OCI-LY1 (cell line): ENCODE measurements around the gene CFAP58.

Source experiments
- H2AFZ ChIP-seq: fragments of 200-600 bp; sonication (generic), shearing (Covaris generic); 2 replicates; pipeline ENCODE4 v1.6.0; 2014; ENCODE audit warnings: antibody characterized with exemption, mild to moderate bottlenecking, low read length
- H3F3A ChIP-seq: fragments of 200-600 bp; sonication (generic), shearing (Covaris generic); 2 replicates; pipeline ENCODE4 v1.6.0; 2014; ENCODE audit warnings: mild to moderate bottlenecking, antibody characterized with exemption, low read length, moderate library complexity; ENCODE audit not compliant: insufficient read depth
- H3K27ac ChIP-seq: fragments of 200-600 bp; sonication (generic); 2 replicates; pipeline ENCODE4 v1.5.1; 2014; ENCODE audit warnings: low read length, mixed run types, mild to moderate bottlenecking, low read depth; ENCODE audit not compliant: poor library complexity, severe bottlenecking
- H3K27me3 ChIP-seq: fragments of 200-600 bp; sonication (generic); 2 replicates; pipeline ENCODE4 v1.6.0; 2014; ENCODE audit warnings: antibody characterized with exemption, mild to moderate bottlenecking, low read length, moderate library complexity; ENCODE audit not compliant: insufficient read depth
- H3K36me3 ChIP-seq: fragments of 200-600 bp; sonication (generic); 2 replicates; pipeline ENCODE4 v1.6.1; 2014; ENCODE audit warnings: mild to moderate bottlenecking, antibody characterized with exemption, low read length, moderate library complexity, mixed read lengths; ENCODE audit not compliant: insufficient read depth
- H3K4me1 ChIP-seq: fragments of 200-600 bp; sonication (generic); 2 replicates; pipeline ENCODE4 v1.5.1; 2014; ENCODE audit warnings: mild to moderate bottlenecking, low read length, moderate library complexity; ENCODE audit not compliant: insufficient read depth, severe bottlenecking
- H3K4me2 ChIP-seq: fragments of 200-600 bp; sonication (generic), shearing (Covaris generic); 2 replicates; pipeline ENCODE4 v1.6.1; 2014; ENCODE audit warnings: low read length
- H3K4me3 ChIP-seq: fragments of 200-600 bp; sonication (generic); 2 replicates; pipeline ENCODE4 v1.5.1; 2014; ENCODE audit warnings: low read length, low read depth, mild to moderate bottlenecking, mixed read lengths; ENCODE audit not compliant: poor library complexity, severe bottlenecking
- H3K79me2 ChIP-seq: fragments of 200-600 bp; shearing (Covaris generic); 2 replicates; pipeline ENCODE4 v1.6.1; 2016; ENCODE audit warnings: mixed run types, low read length, mixed read lengths; ENCODE audit not compliant: insufficient read depth
- H3K9ac ChIP-seq: fragments of 200-600 bp; sonication (generic), shearing (Covaris generic); 2 replicates; pipeline ENCODE4 v1.6.1; 2014; ENCODE audit warnings: mild to moderate bottlenecking, low read length, mixed read lengths
- H3K9me2 ChIP-seq: fragments of 200-600 bp; sonication (generic), shearing (Covaris generic); 2 replicates; pipeline ENCODE4 v1.6.1; 2014; ENCODE audit warnings: low read depth, mild to moderate bottlenecking, low read length, mixed read lengths
- H3K9me3 ChIP-seq: fragments of 200-600 bp; shearing (Covaris generic); 2 replicates; pipeline ENCODE4 v1.6.1; 2014; ENCODE audit warnings: low read length, mixed read lengths
- H4K20me1 ChIP-seq: fragments of 200-600 bp; sonication (generic), shearing (Covaris generic); 2 replicates; pipeline ENCODE4 v1.6.0; 2016; ENCODE audit warnings: mild to moderate bottlenecking, low read length; ENCODE audit not compliant: insufficient read depth
- CTCF ChIP-seq: fragments of 200-600 bp; sonication (generic), shearing (Covaris generic); IDR thresholded peaks from 2 replicates; pipeline ENCODE4 v1.5.1; 2017; ENCODE audit warnings: mild to moderate bottlenecking, antibody characterized with exemption, low read length, moderate library complexity, mixed read lengths
- EZH2 ChIP-seq: fragments of 200-600 bp; sonication (generic), shearing (Covaris generic); IDR thresholded peaks from 2 replicates; pipeline ENCODE4 v1.8.0; 2017; ENCODE audit warnings: borderline replicate concordance, mixed run types, mild to moderate bottlenecking, antibody characterized with exemption, low read length, moderate library complexity, mixed read lengths

The CFAP58 gene

GRCh38 chr10:104387130-104387888 is 33.7 kb downstream of the CFAP58 start:
- Histone ChIP-seq H3K79me2 (no peaks in the 10 kb centered on the region), H3K4me2 (no peak overlapping the region), H3K36me3 (no peaks in the 10 kb centered on the region), H3K4me3 (no peak overlapping the region), H3K4me1 (no peaks in the 10 kb centered on the region), H3K9me3 (no peaks in the 10 kb centered on the region), H4K20me1 (no peaks in the 10 kb centered on the region), H3K27me3 (no peaks in the 10 kb centered on the region), H3K9me2 (no peaks in the 10 kb centered on the region), H3F3A (no peaks in the 10 kb centered on the region), H3K9ac (no peak overlapping the region), H2AFZ (no peak overlapping the region), H3K27ac (no peak overlapping the region)
- no peak for TF ChIP-seq EZH2
- no peak for TF ChIP-seq CTCF

- H3K79me2 ChIP-seq = no peaks in the 10 kb centered on the region
These were observed 35.2 kb downstream of the CFAP58 start for GRCh38 chr10:104388830-104389229.

GRCh38 chr10:104391150-104391968 is 37.7 kb downstream of the CFAP58 start:
- Histone ChIP-seq H3K9me2 (no peaks in the 10 kb centered on the region), H3K4me2 (no peak overlapping the region), H3K4me3 (no peak overlapping the region), H4K20me1 (no peaks in the 10 kb centered on the region), H3K27me3 (no peaks in the 10 kb centered on the region), H3K36me3 (no peaks in the 10 kb centered on the region), H3K9ac (no peak overlapping the region), H2AFZ (no peak overlapping the region), H3F3A (no peaks in the 10 kb centered on the region), H3K9me3 (no peaks in the 10 kb centered on the region), H3K4me1 (no peaks in the 10 kb centered on the region), H3K79me2 (no peaks in the 10 kb centered on the region), H3K27ac (no peak overlapping the region)
- TF ChIP-seq CTCF (no peak), EZH2 (no peak)

More at GRCh38 chr10:104388830-104389229, 35.2 kb downstream of the CFAP58 start:
- Histone ChIP-seq H3F3A (no peaks in the 10 kb centered on the region), H3K27ac (no peak overlapping the region), H2AFZ (no peak overlapping the region), H3K9me3 (no peaks in the 10 kb centered on the region), H3K4me2 (no peak overlapping the region), H3K9ac (no peak overlapping the region), H3K4me1 (no peaks in the 10 kb centered on the region), H3K36me3 (no peaks in the 10 kb centered on the region), H4K20me1 (no peaks in the 10 kb centered on the region), H3K9me2 (no peaks in the 10 kb centered on the region), H3K27me3 (no peaks in the 10 kb centered on the region), H3K4me3 (no peak overlapping the region)
- no peak for TF ChIP-seq EZH2
- TF ChIP-seq CTCF = no peak
